DOHH2 (cell line): ENCODE results near the gene CSE1L.

Experiments used
- H3F3A ChIP-seq: fragments of 200-600 bp; sonication (generic), shearing (Covaris generic); 2 replicates; pipeline ENCODE4 v1.6.0; 2016; ENCODE audit warnings: antibody characterized with exemption, mild to moderate bottlenecking; ENCODE audit not compliant: control insufficient read depth, insufficient read depth
- H3K27ac ChIP-seq: fragments of 200-600 bp; sonication (generic); 2 replicates; pipeline ENCODE4 v1.5.1; 2014; ENCODE audit warnings: low read depth, mild to moderate bottlenecking, low read length, moderate library complexity
- H3K27me3 ChIP-seq: fragments of 200-600 bp; sonication (generic); 2 replicates; pipeline ENCODE4 v1.6.1; 2014; ENCODE audit warnings: mild to moderate bottlenecking, low read length, mixed read lengths; ENCODE audit not compliant: control insufficient read depth
- H3K36me3 ChIP-seq: fragments of 200-600 bp; sonication (generic); 2 replicates; pipeline ENCODE4 v1.6.1; 2014; ENCODE audit warnings: mild to moderate bottlenecking, low read length, moderate library complexity, mixed read lengths; ENCODE audit not compliant: control insufficient read depth
- H3K4me1 ChIP-seq: fragments of 200-600 bp; sonication (generic); 2 replicates; pipeline ENCODE4 v1.6.1; 2014; ENCODE audit warnings: mild to moderate bottlenecking, low read length, mixed read lengths; ENCODE audit not compliant: control insufficient read depth
- H3K4me2 ChIP-seq: fragments of 200-600 bp; sonication (generic); 2 replicates; pipeline ENCODE4 v1.6.0; 2014; ENCODE audit warnings: mild to moderate bottlenecking, low read length, moderate library complexity
- H3K4me3 ChIP-seq: fragments of 200-600 bp; sonication (generic); 2 replicates; pipeline ENCODE4 v1.5.1; 2014; ENCODE audit warnings: mild to moderate bottlenecking, low read length, mixed read lengths
- H3K79me2 ChIP-seq: fragments of 200-600 bp; sonication (generic); 2 replicates; pipeline ENCODE4 v1.6.1; 2014; ENCODE audit warnings: mild to moderate bottlenecking, low read length, mixed read lengths; ENCODE audit not compliant: control insufficient read depth
- H3K9me2 ChIP-seq: fragments of 200-600 bp; sonication (generic); replicated peaks from 2 replicates; pipeline ENCODE4 v1.6.1; 2014; ENCODE audit warnings: mild to moderate bottlenecking, low read length, mixed read lengths; ENCODE audit not compliant: control insufficient read depth
- H3K9me3 ChIP-seq: fragments of 200-600 bp; sonication (generic); 2 replicates; pipeline ENCODE4 v1.6.1; 2014; ENCODE audit warnings: antibody characterized with exemption, low read length, mixed read lengths; ENCODE audit not compliant: control insufficient read depth, insufficient read depth
- H4K20me1 ChIP-seq: fragments of 200-600 bp; sonication (generic); 2 replicates; pipeline ENCODE4 v1.6.0; 2014; ENCODE audit warnings: low read depth, mild to moderate bottlenecking, antibody characterized with exemption, low read length, moderate library complexity; ENCODE audit not compliant: control insufficient read depth, insufficient read depth
- EZH2phosphoT487 ChIP-seq: fragments of 200-600 bp; sonication (generic); IDR thresholded peaks from 2 replicates; pipeline ENCODE4 v1.6.1; 2017; ENCODE audit warnings: borderline replicate concordance, mild to moderate bottlenecking, antibody characterized with exemption, low read length, moderate library complexity, mixed read lengths
- TF ChIP-seq, protein P1 (sequence below): fragments of 200-600 bp; sonication (generic); IDR thresholded peaks from one replicate; pipeline ENCODE4 v1.5.1; 2014; ENCODE audit warnings: antibody characterized with exemption, mild to moderate bottlenecking, low read depth, low read length; ENCODE audit not compliant: poor library complexity, severe bottlenecking

The CSE1L gene

DNA sequence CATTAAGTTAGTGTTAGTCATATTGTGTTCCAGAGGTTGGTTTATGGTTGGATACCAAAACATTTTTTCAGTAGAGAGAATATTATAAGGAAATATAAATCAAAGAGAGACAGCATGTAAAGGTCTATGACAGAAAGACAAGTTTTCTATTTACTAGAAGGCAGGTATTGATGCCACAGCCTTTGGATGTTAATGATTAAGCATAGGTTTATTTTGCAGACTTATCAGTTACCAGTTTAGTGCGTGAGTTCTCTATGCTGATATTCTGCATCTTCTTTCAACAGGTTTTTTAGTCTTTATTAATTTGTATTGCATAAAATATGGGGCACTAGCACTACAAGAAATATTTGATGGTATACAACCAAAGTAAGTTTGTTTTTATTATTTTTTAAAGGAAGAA is 45.6 kb downstream of the CSE1L start:
- H3K27me3 ChIP-seq, result no peaks in the 10 kb centered on the region
- H3K9me2 ChIP-seq, result no peaks in the 10 kb centered on the region
- no peak overlapping the region for H3K4me2 ChIP-seq
- no peaks in the 10 kb centered on the region for H3K4me1 ChIP-seq
- no peak for TF ChIP-seq EZH2phosphoT487
- peaks cover 98% of the 10 kb centered on the region for H3K36me3 ChIP-seq
- no peaks in the 10 kb centered on the region; the same call in 1 of the 2 replicates for H4K20me1 ChIP-seq
- H3K9me3 ChIP-seq, result no peaks in the 10 kb centered on the region
- no peak overlapping the region for H3K27ac ChIP-seq
- H3K79me2 ChIP-seq, result peaks cover 6% of the 10 kb centered on the region
- peaks cover 7% of the 10 kb centered on the region; the same call in 1 of the 2 replicates for H3F3A ChIP-seq
- no peak overlapping the region for H3K4me3 ChIP-seq

DNA sequence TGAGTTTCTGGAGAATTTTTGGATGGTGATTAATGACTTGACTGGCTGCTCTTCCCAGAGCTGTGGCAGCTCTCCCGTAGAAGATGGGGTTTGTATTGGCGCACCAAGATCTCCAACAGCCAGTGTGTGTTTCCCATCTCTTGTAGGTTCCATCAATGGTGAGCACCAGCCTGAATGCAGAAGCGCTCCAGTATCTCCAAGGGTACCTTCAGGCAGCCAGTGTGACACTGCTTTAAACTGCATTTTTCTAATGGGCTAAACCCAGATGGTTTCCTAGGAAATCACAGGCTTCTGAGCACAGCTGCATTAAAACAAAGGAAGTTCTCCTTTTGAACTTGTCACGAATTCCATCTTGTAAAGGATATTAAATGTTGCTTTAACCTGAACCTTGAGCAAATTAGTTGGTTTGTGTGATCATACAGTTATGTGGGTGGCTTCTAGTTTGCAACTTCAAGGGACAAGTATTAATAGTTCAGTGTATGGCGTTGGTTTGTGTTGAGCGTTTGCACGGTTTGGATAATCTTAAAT is 50.2 kb downstream of the CSE1L start:
- Histone ChIP-seq H3K4me3 (no peak overlapping the region), H3K79me2 (peaks cover 17% of the 10 kb centered on the region)
- TF ChIP-seq EZH2phosphoT487, result no peak
- TF ChIP-seq, protein P1, sequence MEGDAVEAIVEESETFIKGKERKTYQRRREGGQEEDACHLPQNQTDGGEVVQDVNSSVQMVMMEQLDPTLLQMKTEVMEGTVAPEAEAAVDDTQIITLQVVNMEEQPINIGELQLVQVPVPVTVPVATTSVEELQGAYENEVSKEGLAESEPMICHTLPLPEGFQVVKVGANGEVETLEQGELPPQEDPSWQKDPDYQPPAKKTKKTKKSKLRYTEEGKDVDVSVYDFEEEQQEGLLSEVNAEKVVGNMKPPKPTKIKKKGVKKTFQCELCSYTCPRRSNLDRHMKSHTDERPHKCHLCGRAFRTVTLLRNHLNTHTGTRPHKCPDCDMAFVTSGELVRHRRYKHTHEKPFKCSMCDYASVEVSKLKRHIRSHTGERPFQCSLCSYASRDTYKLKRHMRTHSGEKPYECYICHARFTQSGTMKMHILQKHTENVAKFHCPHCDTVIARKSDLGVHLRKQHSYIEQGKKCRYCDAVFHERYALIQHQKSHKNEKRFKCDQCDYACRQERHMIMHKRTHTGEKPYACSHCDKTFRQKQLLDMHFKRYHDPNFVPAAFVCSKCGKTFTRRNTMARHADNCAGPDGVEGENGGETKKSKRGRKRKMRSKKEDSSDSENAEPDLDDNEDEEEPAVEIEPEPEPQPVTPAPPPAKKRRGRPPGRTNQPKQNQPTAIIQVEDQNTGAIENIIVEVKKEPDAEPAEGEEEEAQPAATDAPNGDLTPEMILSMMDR, result no peak

DNA sequence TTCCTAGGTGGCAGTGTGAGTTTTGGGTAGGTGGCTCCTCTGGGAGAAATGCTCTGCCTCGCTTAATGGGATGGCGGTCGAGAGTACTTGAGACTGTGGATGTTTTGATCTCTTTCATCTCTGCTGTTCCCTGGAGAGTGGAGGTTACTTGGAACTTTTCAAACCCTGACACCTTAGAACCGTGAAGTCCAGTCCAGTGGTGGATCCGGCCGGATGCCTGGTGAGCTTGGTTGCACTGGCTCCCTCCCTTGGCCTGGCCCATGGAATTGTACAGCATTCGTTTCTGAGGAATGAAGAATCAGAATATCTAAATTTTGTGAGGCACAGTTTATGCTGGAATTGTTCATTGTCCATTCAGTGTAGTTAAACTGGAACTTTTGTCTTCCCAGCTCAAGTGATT is 51.0 kb downstream of the CSE1L start:
- Histone ChIP-seq H3K9me3 (no peaks in the 10 kb centered on the region), H3K36me3 (peaks cover 88% of the 10 kb centered on the region), H3K27me3 (no peaks in the 10 kb centered on the region), H3F3A (peaks cover 9% of the 10 kb centered on the region; the same call in 1 of the 2 replicates), H3K79me2 (peaks cover 17% of the 10 kb centered on the region), H3K4me3 (no peak overlapping the region), H3K27ac (no peak overlapping the region), H3K4me1 (no peaks in the 10 kb centered on the region; the same call in 1 of the 2 replicates), H3K9me2 (no peaks in the 10 kb centered on the region), H4K20me1 (no peaks in the 10 kb centered on the region; the same call in 1 of the 2 replicates), H3K4me2 (no peak overlapping the region)
- TF ChIP-seq, protein P1, result no peak
- no peak for TF ChIP-seq EZH2phosphoT487

More for the DNA sequence above, 50.2 kb downstream of the CSE1L start:
- Histone ChIP-seq H4K20me1 (no peaks in the 10 kb centered on the region; the same call in 1 of the 2 replicates), H3K27ac (no peak overlapping the region), H3K27me3 (no peaks in the 10 kb centered on the region), H3K36me3 (peaks cover 88% of the 10 kb centered on the region), H3F3A (peaks cover 9% of the 10 kb centered on the region; the same call in 1 of the 2 replicates), H3K9me3 (no peaks in the 10 kb centered on the region), H3K4me2 (no peak overlapping the region), H3K4me1 (no peaks in the 10 kb centered on the region; the same call in 1 of the 2 replicates), H3K9me2 (no peaks in the 10 kb centered on the region)

DNA sequence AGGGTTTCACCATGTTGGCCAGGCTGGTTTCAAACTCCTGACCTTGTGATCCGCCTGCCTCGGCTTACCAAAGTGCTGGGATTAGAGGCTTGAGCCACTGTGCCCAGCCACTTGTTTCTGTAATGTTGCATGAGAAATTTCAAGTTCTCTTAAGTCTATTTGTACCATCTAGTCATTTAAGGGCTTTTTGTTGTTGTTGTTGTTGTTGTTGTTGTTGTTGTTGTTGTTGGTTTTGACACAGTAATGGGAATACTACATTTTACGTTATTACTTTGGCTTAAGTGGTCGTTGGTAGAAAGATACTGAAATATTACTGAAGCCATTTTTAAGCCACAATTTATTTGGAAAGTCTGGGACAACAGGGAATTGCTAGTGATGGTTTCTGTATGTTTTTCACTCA is 52.0 kb downstream of the CSE1L start:
- Histone ChIP-seq H3K9me3 (no peaks in the 10 kb centered on the region), H3F3A (peaks cover 6% of the 10 kb centered on the region; the same call in 1 of the 2 replicates), H3K27me3 (no peaks in the 10 kb centered on the region), H3K36me3 (peaks cover 88% of the 10 kb centered on the region), H3K9me2 (no peaks in the 10 kb centered on the region), H3K27ac (no peak overlapping the region), H3K4me2 (no peak overlapping the region), H4K20me1 (no peaks in the 10 kb centered on the region; the same call in 1 of the 2 replicates), H3K4me1 (no peaks in the 10 kb centered on the region; the same call in 1 of the 2 replicates), H3K4me3 (no peak overlapping the region), H3K79me2 (peaks cover 15% of the 10 kb centered on the region)
- no peak for TF ChIP-seq EZH2phosphoT487
- TF ChIP-seq, protein P1, result no peak
